ENCODE data around the gene DVL3. TPM values are rescaled to one million over a fixed set of nuclear protein-coding genes. Genes with fewer than 3 reads are reported as not detected.

Gene DVL3
- total RNA-seq, 1 experiment from 2014 or later: 86.7 TPM

- peaks cover 2% of the 10 kb centered on the region for H3K36me3 ChIP-seq (ENCODE audit: control insufficient read depth, insufficient read depth, low read length)
- CTCF ChIA-PET: no interaction called here
- no peak for TF ChIP-seq CTCF (IDR thresholded peaks at IDR 0.05; ENCODE audit: insufficient read depth in 1 of 2, low read depth in 1 of 2, low read length in 1 of 2, severe bottlenecking in 1 of 2, unreplicated experiment in 1 of 2)
- POLR2A ChIA-PET: interaction anchor here (0.5 kb wide), 1 partner anchor 835 kb away, joined by 4 read pairs; no protein-coding TSS in a partner anchor
- BruUV-seq (replicated peaks): no TSS peak
- Mint-ChIP-seq H3K4me1 (ENCODE audit: low read depth, unreplicated experiment) (peaks cover 7% of the 10 kb centered on the region), H3K36me3 (ENCODE audit: insufficient read depth, unreplicated experiment) (peaks cover 51% of the 10 kb centered on the region), H3K27ac (ENCODE audit: unreplicated experiment) (no peak overlapping the region), H3K27me3 (ENCODE audit: insufficient read depth, unreplicated experiment) (no peaks in the 10 kb centered on the region), H3K4me3 (ENCODE audit: unreplicated experiment) (no peak overlapping the region), H3K9me3 (ENCODE audit: unreplicated experiment) (no peaks in the 10 kb centered on the region)
- intact Hi-C loops (cut with micrococcal nuclease; ENCODE audit: unreplicated experiment): no loop called here
- peaks cover 8% of the 10 kb centered on the region for H3K4me1 ChIP-seq
- DNase-seq: no peak
- no peak overlapping the region for H3K4me3 ChIP-seq (ENCODE audit: low read depth, low read length)
- H3K9me3 ChIP-seq: no peaks in the 10 kb centered on the region
- no peaks in the 10 kb centered on the region for H3K27me3 ChIP-seq (replicated peaks; ENCODE audit: control insufficient read depth, insufficient read depth, low read length)
Observed at GRCh38 chr3:184168363-184169120, 13.4 kb downstream of the DVL3 start.

- Mint-ChIP-seq H3K27ac (ENCODE audit: unreplicated experiment) (no peak overlapping the region), H3K9me3 (ENCODE audit: unreplicated experiment) (no peaks in the 10 kb centered on the region), H3K36me3 (ENCODE audit: insufficient read depth, unreplicated experiment) (peaks cover 54% of the 10 kb centered on the region), H3K27me3 (ENCODE audit: insufficient read depth, unreplicated experiment) (no peaks in the 10 kb centered on the region), H3K4me3 (ENCODE audit: unreplicated experiment) (no peak overlapping the region), H3K4me1 (ENCODE audit: low read depth, unreplicated experiment) (peaks cover 7% of the 10 kb centered on the region)
- TF ChIP-seq CTCF (IDR thresholded peaks at IDR 0.05; ENCODE audit: insufficient read depth in 1 of 2, low read depth in 1 of 2, low read length in 1 of 2, severe bottlenecking in 1 of 2, unreplicated experiment in 1 of 2): no peak
- H3K36me3 ChIP-seq (ENCODE audit: control insufficient read depth, insufficient read depth, low read length): peaks cover 2% of the 10 kb centered on the region
- ChIA-PET CTCF (no interaction called here), POLR2A (no interaction called here)
- peaks cover 8% of the 10 kb centered on the region for H3K4me1 ChIP-seq
- no peak for DNase-seq
- no peaks in the 10 kb centered on the region for H3K9me3 ChIP-seq
- intact Hi-C loops (cut with micrococcal nuclease; ENCODE audit: unreplicated experiment): loop anchor here (5.0 kb wide), 1 partner anchor 38 kb away; no protein-coding TSS in a partner anchor
- H3K27me3 ChIP-seq (replicated peaks; ENCODE audit: control insufficient read depth, insufficient read depth, low read length): no peaks in the 10 kb centered on the region
- no peak overlapping the region for H3K4me3 ChIP-seq (ENCODE audit: low read depth, low read length)
- BruUV-seq (replicated peaks): no TSS peak
Observed at GRCh38 chr3:184169896-184170875, 15.0 kb downstream of the DVL3 start.

- H3K4me1 ChIP-seq: peaks cover 18% of the 10 kb centered on the region
- H3K4me3 Mint-ChIP-seq (ENCODE audit: unreplicated experiment): no peak overlapping the region
- H3K9me3 Mint-ChIP-seq (ENCODE audit: unreplicated experiment): no peaks in the 10 kb centered on the region
- no TSS peak for BruUV-seq (replicated peaks)
- no peak for DNase-seq
- peaks cover 2% of the 10 kb centered on the region for H3K36me3 ChIP-seq (ENCODE audit: control insufficient read depth, insufficient read depth, low read length)
- ChIA-PET POLR2A (no interaction called here), CTCF (no interaction called here)
- H3K27me3 Mint-ChIP-seq (ENCODE audit: insufficient read depth, unreplicated experiment): no peaks in the 10 kb centered on the region
- TF ChIP-seq CTCF (IDR thresholded peaks at IDR 0.05; ENCODE audit: insufficient read depth in 1 of 2, low read depth in 1 of 2, low read length in 1 of 2, severe bottlenecking in 1 of 2, unreplicated experiment in 1 of 2): no peak
- H3K9me3 ChIP-seq: no peaks in the 10 kb centered on the region
- no peak overlapping the region for H3K4me3 ChIP-seq (ENCODE audit: low read depth, low read length)
- no peaks in the 10 kb centered on the region for H3K27me3 ChIP-seq (replicated peaks; ENCODE audit: control insufficient read depth, insufficient read depth, low read length)
- peaks cover 50% of the 10 kb centered on the region for H3K36me3 Mint-ChIP-seq (ENCODE audit: insufficient read depth, unreplicated experiment)
- intact Hi-C loops (cut with micrococcal nuclease; ENCODE audit: unreplicated experiment): loop anchor here (5.0 kb wide), 1 partner anchor 39 kb away; no protein-coding TSS in a partner anchor
- H3K27ac Mint-ChIP-seq (ENCODE audit: unreplicated experiment): no peak overlapping the region
- H3K4me1 Mint-ChIP-seq (ENCODE audit: low read depth, unreplicated experiment): peaks cover 7% of the 10 kb centered on the region
Observed at GRCh38 chr3:184171562-184171961, 16.4 kb downstream of the DVL3 start.
